ENCODE results near the gene NCKAP5.

Gene NCKAP5

GRCh38 chr2:133193544-133194361 is 374.5 kb downstream of the NCKAP5 start:
- TF ChIP-seq CTCF (IDR thresholded peaks at IDR 0.05; ENCODE audit: low read depth, low read length) = no peak
- no peaks in the 10 kb centered on the region for H3K36me3 ChIP-seq
- no peak for DNase-seq
- no peaks in the 10 kb centered on the region for H3K27me3 ChIP-seq (ENCODE audit: insufficient read depth, low read depth, severe bottlenecking)
- H3K9me3 ChIP-seq (ENCODE audit: severe bottlenecking) = peaks cover 3% of the 10 kb centered on the region
- H3K4me3 ChIP-seq (ENCODE audit: low read depth, low read length) = no peak overlapping the region
- H3K27ac ChIP-seq = no peak overlapping the region

DNA sequence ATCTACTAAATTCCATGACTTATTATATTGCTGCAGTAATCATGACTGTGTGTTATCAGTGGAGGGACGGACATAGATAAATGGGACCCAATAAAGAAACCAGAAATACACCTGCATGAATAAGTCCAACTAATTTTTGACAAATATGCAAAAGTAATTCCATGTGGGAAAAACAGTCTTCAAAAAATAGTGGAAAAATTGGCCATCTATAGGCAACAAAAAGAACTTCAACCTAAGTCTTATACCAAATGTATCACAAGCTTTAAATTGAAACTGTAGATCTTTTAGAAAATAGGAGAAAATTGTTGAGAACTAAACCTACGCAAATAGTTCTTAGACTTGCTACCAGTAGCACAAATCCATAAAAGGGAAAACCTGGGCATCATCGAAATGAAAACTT is 376.2 kb downstream of the NCKAP5 start:
- H3K4me3 ChIP-seq (ENCODE audit: low read depth, low read length) = no peak overlapping the region
- H3K36me3 ChIP-seq = no peaks in the 10 kb centered on the region
- DNase-seq = no peak
- no peaks in the 10 kb centered on the region for H3K27me3 ChIP-seq (ENCODE audit: insufficient read depth, low read depth, severe bottlenecking)
- no peak for TF ChIP-seq CTCF (IDR thresholded peaks at IDR 0.05; ENCODE audit: low read depth, low read length)
- no peak overlapping the region for H3K27ac ChIP-seq
- peaks cover 3% of the 10 kb centered on the region for H3K9me3 ChIP-seq (ENCODE audit: severe bottlenecking)

DNA sequence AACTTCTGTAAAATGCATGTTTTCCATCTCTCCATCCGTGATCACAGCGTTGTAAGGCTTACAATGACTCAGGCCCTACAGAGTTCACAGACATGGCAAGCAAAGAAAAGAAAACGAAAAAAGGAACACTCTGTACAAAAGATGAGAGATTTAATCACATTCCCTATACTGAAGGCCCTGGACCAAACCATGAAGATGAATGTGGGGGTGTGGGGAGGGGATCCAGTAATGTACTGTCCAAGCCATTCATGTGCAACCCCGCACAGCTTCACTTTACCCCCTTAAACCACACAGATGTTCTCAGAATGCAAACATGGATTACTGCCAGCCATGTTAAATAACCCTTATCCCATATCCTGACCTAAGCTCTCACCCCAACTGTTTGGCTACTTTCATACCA is 391.1 kb downstream of the NCKAP5 start:
- no peak for DNase-seq
- no peaks in the 10 kb centered on the region for H3K36me3 ChIP-seq
- no peak overlapping the region for H3K27ac ChIP-seq
- no peak for TF ChIP-seq CTCF (IDR thresholded peaks at IDR 0.05; ENCODE audit: low read depth, low read length)
- H3K9me3 ChIP-seq (ENCODE audit: severe bottlenecking) = no peaks in the 10 kb centered on the region
- H3K4me3 ChIP-seq (ENCODE audit: low read depth, low read length) = no peak overlapping the region
- H3K27me3 ChIP-seq (ENCODE audit: insufficient read depth, low read depth, severe bottlenecking) = no peaks in the 10 kb centered on the region

GRCh38 chr2:133175926-133176325 is 392.3 kb downstream of the NCKAP5 start:
- DNase-seq = no peak
- H3K27me3 ChIP-seq (ENCODE audit: insufficient read depth, low read depth, severe bottlenecking) = no peaks in the 10 kb centered on the region
- H3K4me3 ChIP-seq (ENCODE audit: low read depth, low read length) = no peak overlapping the region
- no peaks in the 10 kb centered on the region for H3K9me3 ChIP-seq (ENCODE audit: severe bottlenecking)
- H3K27ac ChIP-seq = no peak overlapping the region
- no peak for TF ChIP-seq CTCF (IDR thresholded peaks at IDR 0.05; ENCODE audit: low read depth, low read length)
- H3K36me3 ChIP-seq = no peaks in the 10 kb centered on the region

GRCh38 chr2:133173224-133173623 is 395.0 kb downstream of the NCKAP5 start:
- H3K36me3 ChIP-seq = no peaks in the 10 kb centered on the region
- no peak for DNase-seq
- H3K27ac ChIP-seq = no peak overlapping the region
- no peak overlapping the region for H3K4me3 ChIP-seq (ENCODE audit: low read depth, low read length)
- H3K9me3 ChIP-seq (ENCODE audit: severe bottlenecking) = no peaks in the 10 kb centered on the region
- no peak for TF ChIP-seq CTCF (IDR thresholded peaks at IDR 0.05; ENCODE audit: low read depth, low read length)
- H3K27me3 ChIP-seq (ENCODE audit: insufficient read depth, low read depth, severe bottlenecking) = no peaks in the 10 kb centered on the region

All from WERI-Rb-1 (cell line).